Kasumi-1 (cell line): ENCODE data around the gene LIN7B.

Experiments used
- DNase-seq, 2 experiments: peaks; one replicate each; lab custom pipeline; 2025; lab: John Stamatoyannopoulos, UW

Gene LIN7B

DNA sequence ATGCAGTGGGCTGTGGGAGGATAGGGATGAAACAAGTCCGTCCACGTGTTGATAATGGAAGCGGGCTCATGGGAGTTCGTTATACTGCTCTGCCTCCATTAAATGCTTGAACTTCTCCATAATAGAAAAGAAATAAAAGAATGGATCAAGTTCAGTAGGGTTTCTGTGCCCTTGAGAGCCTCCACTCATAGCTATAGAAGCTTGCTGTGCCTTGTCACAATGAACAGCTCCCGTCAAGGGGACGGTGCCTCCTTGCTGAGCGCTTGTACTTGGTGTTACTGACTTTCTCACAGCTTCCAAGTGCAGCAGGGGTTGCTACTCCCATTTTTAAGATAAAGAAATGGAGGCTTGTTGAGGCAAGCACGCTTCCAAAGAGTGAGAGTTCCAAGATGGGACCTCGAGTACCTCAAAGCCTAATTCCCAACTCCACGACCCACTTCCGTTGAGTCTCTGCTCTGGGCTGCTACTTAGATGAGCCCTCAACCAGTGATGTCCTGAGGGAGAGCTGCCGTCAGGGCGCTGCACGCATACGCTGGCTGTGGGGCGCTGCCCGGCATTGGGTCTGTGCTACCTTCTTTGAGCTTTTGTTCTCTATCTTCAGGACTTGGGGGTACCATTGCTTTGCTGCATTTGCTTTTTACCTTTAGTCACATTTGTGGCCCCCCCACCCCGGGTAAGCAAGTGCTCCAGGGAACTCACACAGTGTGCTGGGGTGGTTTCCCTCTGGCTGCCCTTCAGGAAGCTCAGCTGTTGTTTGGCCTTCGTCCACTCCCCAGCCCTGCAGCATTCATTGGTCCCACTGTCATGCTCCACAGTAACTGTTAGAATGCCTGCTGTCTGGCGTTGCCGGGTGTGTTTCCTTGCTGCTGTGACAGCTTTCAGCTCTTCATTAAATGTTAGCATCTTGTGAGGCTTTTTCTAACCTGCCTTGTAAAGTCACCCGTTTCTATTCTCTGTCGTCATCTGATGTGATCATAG, 19.4 kb upstream of the LIN7B start:
- DNase-seq, result no peak

GRCh38 chr19:49097453-49098288, 16.5 kb upstream of the LIN7B start:
- peak; percentile 77 to 81 for DNase-seq

- no peak for DNase-seq
Observed at GRCh38 chr19:49098795-49099194, 15.4 kb upstream of the LIN7B start.

DNA sequence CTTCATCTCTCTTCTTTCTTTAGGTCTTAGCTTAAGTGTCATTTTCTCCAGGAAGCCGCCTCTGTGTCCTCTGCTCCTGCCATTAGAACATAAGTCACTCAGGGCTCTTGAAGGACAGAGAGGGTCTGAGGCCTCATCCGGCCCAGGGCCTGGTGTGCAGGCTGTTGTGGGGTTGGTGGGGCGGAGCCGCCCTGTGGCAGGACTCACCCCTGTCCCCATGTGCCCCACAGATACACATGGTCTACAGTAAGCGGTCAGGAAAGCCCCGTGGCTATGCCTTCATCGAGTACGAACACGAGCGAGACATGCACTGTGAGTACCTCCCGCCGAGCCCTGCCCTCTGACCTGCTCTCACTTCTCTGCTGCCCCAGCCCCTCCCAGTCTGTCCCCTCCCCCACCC, 13.0 kb upstream of the LIN7B start:
- no peak for DNase-seq

DNA sequence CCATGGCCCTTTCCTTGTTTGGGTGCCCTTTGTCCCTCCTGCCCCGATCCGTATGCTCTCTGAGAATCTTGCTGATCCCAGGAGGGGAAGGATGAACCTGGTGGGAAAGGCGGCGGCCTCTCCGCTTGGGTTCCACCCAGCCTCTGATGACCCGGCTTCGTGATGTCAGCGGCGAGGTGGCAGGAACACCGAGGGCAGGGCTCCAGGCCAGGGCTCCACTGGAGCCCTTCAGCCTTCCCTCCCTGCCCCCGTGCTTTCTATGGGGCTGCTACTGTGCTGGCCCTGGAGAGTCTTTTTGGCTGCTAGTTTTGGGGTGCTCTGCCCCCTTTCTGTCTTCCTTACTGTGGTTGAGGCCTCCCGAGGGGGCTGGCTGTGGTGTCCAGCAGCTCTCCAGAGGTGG, 11.9 kb upstream of the LIN7B start:
- DNase-seq, result no peak

GRCh38 chr19:49103331-49104085, 10.7 kb upstream of the LIN7B start:
- no peak for DNase-seq

- no peak for DNase-seq
Observed at GRCh38 chr19:49104229-49104864, 9.8 kb upstream of the LIN7B start.

DNA sequence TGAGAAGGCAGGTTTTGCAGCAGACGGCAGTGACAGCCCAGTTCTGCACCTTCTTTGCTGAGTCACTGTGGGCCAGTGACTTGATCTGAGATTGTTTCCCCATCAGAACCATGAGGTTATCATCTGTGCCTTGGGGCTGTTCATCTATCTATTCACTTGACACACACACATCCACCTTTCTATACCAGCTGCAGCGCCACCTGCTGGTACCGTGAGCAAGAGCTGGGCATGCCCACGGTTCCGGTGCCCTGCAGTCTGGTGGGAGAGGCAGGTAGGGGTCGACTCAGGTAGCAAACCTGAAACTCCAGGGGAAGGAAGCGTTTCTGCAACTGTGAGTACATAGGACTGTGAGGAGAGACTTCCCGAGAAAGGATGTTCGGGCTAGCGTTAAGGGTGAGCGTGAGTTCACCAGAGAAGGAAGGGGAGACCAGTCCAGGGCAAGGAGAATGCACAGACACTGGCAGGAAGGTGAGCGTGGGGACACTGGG, 7.5 kb upstream of the LIN7B start:
- DNase-seq, result peak; percentile 45 to 47

GRCh38 chr19:49107625-49108459, 6.3 kb upstream of the LIN7B start:
- no peak for DNase-seq

DNA sequence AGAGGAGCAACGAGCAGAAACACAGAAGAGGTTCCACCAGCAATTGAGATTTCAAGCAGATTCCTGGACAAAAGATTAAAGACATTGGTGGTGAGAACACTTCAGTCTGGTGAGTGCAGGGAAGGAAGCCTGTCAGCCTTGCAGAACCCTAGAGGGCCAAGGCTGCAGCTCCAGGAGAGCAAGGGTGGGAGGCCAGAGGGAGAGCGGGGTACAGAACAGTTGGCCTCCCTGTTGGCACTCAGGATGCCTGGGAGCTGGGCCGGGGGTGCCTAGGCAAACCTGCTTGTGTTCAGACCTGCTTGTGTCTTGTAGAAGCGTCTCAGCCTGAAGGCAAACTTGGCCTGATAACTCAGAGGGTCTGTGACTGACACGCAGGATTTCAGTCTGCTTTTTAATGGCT, 5.1 kb upstream of the LIN7B start:
- DNase-seq, result no peak

- DNase-seq, result no peak
Observed at GRCh38 chr19:49109569-49110233, 4.5 kb upstream of the LIN7B start.

DNA sequence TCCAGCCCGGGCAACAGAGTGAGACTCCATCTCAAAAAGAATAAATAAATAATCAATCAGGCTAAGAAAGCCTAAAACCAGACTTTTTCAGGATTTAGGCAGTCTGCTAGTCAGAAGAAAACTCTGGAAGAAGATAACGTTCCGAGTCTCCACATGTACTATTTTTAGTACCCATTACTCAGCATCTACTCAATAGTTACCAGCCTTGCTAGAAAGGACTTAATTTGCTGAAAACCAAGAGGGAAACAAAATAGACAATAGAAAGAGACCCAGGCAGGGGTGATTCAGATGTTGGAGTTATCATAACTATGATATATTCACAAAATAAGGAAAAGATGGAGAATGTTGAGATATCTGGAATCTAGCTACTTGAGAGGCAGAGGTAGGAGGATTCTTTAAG, 3.6 kb upstream of the LIN7B start:
- no peak for DNase-seq

DNA sequence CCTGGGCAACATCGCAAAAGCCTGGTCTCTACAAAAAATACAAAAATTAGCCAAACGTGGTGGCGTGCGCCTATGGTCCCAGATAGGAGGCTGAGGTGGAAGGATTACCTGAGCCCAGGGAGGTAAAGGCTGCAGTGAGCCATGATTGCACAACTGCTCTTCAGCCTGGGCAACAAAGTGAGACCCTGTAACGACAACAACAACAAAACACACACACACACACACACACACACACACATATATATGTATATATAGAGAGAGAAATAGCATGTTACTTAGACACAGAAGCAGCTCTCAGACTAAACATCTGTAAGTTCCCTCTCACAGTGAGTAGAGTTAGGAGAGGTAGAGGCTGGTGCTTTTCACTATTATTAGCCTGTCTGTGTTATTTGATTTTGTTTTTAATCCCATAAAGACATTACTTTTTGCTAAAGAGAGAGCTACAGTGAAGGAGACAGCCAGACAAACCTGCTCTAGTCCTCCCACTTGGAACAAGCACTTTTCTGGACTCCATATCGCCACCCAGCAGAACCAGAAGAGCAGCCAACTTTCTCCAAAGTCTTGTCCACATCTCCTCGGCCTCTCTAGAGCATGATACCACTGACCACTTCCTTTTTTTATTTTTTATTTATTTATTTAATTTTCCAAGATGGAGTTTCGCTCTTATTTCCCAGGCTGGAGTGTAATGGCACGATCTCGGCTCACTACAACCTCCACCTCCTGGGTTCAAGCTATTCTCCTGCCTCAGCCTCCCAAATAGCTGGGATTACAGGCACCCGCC, 2.8 kb upstream of the LIN7B start:
- DNase-seq, result no peak

DNA sequence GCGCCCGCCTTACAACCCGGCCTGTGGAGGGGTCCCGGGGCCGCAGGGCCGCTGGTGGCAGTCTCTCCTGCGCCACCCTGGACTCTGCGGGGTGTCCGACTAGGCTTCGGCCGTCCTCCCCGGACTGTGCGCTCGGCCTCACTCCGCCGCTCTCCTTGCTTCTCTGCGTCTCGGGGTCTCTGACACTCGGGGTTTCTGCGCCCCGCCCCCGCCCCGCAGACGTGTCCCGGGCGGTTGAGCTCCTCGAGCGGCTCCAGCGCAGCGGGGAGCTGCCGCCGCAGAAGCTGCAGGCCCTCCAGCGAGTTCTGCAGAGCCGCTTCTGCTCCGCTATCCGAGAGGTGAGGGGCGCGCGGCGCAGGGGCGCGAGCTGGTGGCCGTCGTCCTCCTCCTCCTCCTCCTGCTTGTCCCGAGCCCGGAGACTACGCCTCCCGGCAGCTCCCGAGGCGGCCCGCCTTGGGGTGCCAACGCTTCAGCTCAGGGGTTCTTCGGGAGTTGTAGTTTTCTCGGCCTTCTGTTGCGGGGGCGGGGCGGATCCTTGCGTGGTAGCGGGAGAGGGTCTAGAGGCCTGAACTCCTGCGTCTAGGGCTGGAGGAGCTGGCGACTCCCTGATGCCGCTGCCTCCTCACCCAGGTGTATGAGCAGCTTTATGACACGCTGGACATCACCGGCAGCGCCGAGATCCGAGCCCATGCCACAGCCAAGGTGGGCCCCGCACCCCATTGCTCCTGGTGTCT, 627 bp downstream of the LIN7B start:
- peak; percentile 47 to 63 for DNase-seq

GRCh38 chr19:49116544-49116943, 2.4 kb downstream of the LIN7B start:
- peak; percentile 83 to 84 for DNase-seq

DNA sequence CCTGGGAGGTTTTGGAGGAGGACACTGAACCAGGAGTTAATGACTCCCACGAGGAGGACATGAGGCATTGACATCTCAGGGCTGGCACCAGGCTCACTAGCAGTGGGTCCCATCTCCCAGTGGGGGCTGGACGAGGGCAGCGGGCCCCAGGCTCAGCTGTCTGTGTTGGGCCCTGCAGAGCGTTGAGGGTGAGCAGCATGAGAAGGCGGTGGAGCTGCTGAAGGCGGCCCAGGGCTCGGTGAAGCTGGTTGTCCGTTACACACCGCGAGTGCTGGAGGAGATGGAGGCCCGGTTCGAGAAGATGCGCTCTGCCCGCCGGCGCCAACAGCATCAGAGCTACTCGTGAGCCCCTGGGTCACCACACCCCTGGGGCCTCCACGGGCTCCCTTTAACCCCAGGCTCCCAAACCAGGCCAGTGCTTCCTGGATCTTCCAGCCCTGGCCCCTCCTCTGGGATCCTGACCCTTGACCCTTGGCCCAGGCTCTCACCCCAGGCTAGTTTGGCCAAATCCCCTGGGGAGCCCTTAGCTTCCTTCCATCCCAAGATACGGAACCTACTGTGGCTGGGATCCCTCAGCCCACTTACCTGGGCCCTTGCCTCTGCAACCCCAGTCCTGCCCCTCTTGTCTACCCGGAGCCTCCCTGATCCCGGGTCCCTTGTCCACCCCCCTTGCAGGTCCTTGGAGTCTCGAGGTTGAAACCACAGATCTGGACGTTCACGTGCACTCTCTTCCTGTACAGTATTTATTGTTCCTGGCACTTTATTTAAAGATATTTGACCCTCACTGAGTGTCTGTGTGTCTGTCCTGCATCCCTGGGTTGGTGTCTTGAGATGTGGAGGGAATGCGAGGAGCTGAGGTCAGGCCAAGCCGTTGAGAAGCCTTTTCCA, 3.8 kb downstream of the LIN7B start:
- no peak for DNase-seq
